K562 (cell line): Measurements from ENCODE around the gene SLC10A4. TPM values are rescaled to one million over a fixed set of nuclear protein-coding genes. Genes with fewer than 3 reads are reported as not detected.
A peak's percentile ranks its signal among the peaks of the same experiment; 100 is the strongest.

Experiments
- CREB1 ChIP-seq, 2 experiments: sonication (generic) in 1 of 2; formaldehyde crosslinking in 1 of 2; IDR thresholded peaks; 2 replicates each; pipeline versions ENCODE4 v1.6.1 to v1.8.0; 2012 to 2022; ENCODE audit warnings: inconsistent platforms in 1 of 2, mild to moderate bottlenecking in 1 of 2, missing genetic modification reagents in 1 of 2, moderate library complexity in 1 of 2
- CTBP1 ChIP-seq: fragments of 450-650 bp; IDR thresholded peaks from 2 replicates; pipeline ENCODE4 v1.6.1; 2016; ENCODE audit warnings: borderline replicate concordance
- DPF2 ChIP-seq: fragments of 450-650 bp; IDR thresholded peaks from 2 replicates; pipeline ENCODE4 v1.6.1; 2016
- L3MBTL2 ChIP-seq: fragments of 450-650 bp; IDR thresholded peaks from 2 replicates; pipeline ENCODE4 v1.6.1; 2016; ENCODE audit warnings: mild to moderate bottlenecking, moderate library complexity
- MAZ ChIP-seq, 2 experiments: fragments of 450-650 bp in 1 of 2; sonication (generic) in 1 of 2; formaldehyde crosslinking; IDR thresholded peaks in 1 of 2; conservative IDR thresholded peaks in 1 of 2; 2 replicates each; pipeline versions ENCODE4 v1.4.0 to v1.5.0; 2020; ENCODE audit warnings: mild to moderate bottlenecking in 1 of 2, missing genetic modification reagents in 1 of 2
- NFYB ChIP-seq: IDR thresholded peaks from 2 replicates; pipeline ENCODE4 v1.6.1; 2011; ENCODE audit warnings: mild to moderate bottlenecking, moderate library complexity; ENCODE audit not compliant: insufficient read length; ENCODE audit errors: extremely low read depth
- RBM34 ChIP-seq: fragments of 200-400 bp; formaldehyde crosslinking; IDR thresholded peaks from 2 replicates; pipeline ENCODE4 v1.6.1; 2018; ENCODE audit warnings: low read length, borderline replicate concordance; ENCODE audit not compliant: insufficient read depth
- RNF2 ChIP-seq: sonication (generic); IDR thresholded peaks from 2 replicates; pipeline ENCODE4 v1.6.1; 2016
- ZNF583 ChIP-seq: fragments of 250-450 bp; sonication (Bioruptor Pico); IDR thresholded peaks from 2 replicates; pipeline ENCODE4 v1.4.0; 2020
- polyA plus RNA-seq, 8 experiments: library from polyadenylated mRNA; depleted of rRNA in 4 of 8; stranded (reverse) in 5 of 8; unstranded in 3 of 8; fragments of >200 nt; fragmentation: Nextera tagmentation in 2 of 8; fragmentation: Illumina TruSeq in 1 of 8; extraction: Ambion mirVana in 2 of 8; extraction: Trizol in 1 of 8; gene quantifications; 2 replicates each; pipeline versions ENCODE4 v1.2.1 to v1.2.3, GENCODE V29; 2011 to 2014; ENCODE audit warnings: inconsistent platforms in 1 of 8, missing spikeins in 1 of 8
- total RNA-seq, 7 experiments: library from RNA; depleted of rRNA in 6 of 7; stranded (reverse); fragments of >200 nt in 6 of 7; fragmentation: Illumina TruSeq in 2 of 7; extraction: Trizol in 2 of 7; gene quantifications; 2 replicates each; pipeline versions ENCODE4 v1.2.1 to v1.2.3, GENCODE V29; 2011 to 2021; ENCODE audit warnings: low replicate concordance in 1 of 7
- TF ChIP-seq, protein P1 (sequence below): fragments of 450-650 bp; conservative IDR thresholded peaks from 2 replicates; pipeline ENCODE4 v1.6.1; 2016; ENCODE audit warnings: missing genetic modification characterization, low read depth, mild to moderate bottlenecking, missing compliant biosample characterization, moderate library complexity
- TF ChIP-seq, protein P2 (sequence below): fragments of 450-650 bp; IDR thresholded peaks from 2 replicates; pipeline ENCODE4 v1.6.1; 2016; ENCODE audit warnings: mild to moderate bottlenecking, moderate library complexity

SLC10A4 gene
- total and polyA plus RNA-seq, 9 of the 15 experiments (the other 6 are each of a cell fraction or from before 2014, with no cell fraction given), result 2.5 to 16.9 (median 9.3) TPM

DNA sequence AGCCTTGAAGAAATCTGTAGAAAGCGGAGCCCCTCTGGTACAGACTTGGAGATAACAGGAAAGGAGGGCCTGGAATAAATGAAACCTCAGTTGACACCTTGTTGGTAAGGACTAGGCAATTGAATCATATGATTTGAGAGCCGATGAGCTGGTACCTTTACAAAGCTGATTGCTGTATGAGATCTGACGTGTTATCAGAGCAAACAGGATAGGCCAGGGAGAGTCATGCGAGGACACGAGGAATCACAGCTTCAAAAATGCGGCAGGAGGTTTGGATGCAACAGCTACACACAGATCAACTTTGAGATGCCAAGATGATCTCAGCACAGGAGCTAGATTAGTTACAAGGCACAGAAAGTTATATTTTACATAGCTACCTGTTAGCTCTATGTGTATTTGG is 7.4 kb upstream of the SLC10A4 start (continued):
- peak; percentile 71 for TF ChIP-seq CTBP1
- TF ChIP-seq RNF2, result no peak
- no peak for TF ChIP-seq NFYB
- peak; percentile 82 for TF ChIP-seq L3MBTL2
- TF ChIP-seq MAZ (CRISPR knock-in tag; conservative IDR thresholded peaks at IDR 0.05 in 1 of 2, IDR thresholded peaks at IDR 0.05 in 1 of 2), result no peak
- 0 out of 2 replicates have a peak, but pooled peaks have one; percentile 19 for TF ChIP-seq CREB1 (IDR thresholded peaks at IDR 0.05)
- TF ChIP-seq CREB1 (CRISPR knock-in tag; IDR thresholded peaks at IDR 0.05), result no peak
- no peak for TF ChIP-seq ZNF583 (CRISPR knock-in tag)
- no peak for TF ChIP-seq RBM34
- TF ChIP-seq DPF2, result peak; percentile 41; the same call in 1 of the 2 replicates
- TF ChIP-seq, protein P1, sequence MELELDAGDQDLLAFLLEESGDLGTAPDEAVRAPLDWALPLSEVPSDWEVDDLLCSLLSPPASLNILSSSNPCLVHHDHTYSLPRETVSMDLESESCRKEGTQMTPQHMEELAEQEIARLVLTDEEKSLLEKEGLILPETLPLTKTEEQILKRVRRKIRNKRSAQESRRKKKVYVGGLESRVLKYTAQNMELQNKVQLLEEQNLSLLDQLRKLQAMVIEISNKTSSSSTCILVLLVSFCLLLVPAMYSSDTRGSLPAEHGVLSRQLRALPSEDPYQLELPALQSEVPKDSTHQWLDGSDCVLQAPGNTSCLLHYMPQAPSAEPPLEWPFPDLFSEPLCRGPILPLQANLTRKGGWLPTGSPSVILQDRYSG (tag), result 0 out of 2 replicates have a peak, but pooled peaks have one; percentile 9
- TF ChIP-seq, protein P2, sequence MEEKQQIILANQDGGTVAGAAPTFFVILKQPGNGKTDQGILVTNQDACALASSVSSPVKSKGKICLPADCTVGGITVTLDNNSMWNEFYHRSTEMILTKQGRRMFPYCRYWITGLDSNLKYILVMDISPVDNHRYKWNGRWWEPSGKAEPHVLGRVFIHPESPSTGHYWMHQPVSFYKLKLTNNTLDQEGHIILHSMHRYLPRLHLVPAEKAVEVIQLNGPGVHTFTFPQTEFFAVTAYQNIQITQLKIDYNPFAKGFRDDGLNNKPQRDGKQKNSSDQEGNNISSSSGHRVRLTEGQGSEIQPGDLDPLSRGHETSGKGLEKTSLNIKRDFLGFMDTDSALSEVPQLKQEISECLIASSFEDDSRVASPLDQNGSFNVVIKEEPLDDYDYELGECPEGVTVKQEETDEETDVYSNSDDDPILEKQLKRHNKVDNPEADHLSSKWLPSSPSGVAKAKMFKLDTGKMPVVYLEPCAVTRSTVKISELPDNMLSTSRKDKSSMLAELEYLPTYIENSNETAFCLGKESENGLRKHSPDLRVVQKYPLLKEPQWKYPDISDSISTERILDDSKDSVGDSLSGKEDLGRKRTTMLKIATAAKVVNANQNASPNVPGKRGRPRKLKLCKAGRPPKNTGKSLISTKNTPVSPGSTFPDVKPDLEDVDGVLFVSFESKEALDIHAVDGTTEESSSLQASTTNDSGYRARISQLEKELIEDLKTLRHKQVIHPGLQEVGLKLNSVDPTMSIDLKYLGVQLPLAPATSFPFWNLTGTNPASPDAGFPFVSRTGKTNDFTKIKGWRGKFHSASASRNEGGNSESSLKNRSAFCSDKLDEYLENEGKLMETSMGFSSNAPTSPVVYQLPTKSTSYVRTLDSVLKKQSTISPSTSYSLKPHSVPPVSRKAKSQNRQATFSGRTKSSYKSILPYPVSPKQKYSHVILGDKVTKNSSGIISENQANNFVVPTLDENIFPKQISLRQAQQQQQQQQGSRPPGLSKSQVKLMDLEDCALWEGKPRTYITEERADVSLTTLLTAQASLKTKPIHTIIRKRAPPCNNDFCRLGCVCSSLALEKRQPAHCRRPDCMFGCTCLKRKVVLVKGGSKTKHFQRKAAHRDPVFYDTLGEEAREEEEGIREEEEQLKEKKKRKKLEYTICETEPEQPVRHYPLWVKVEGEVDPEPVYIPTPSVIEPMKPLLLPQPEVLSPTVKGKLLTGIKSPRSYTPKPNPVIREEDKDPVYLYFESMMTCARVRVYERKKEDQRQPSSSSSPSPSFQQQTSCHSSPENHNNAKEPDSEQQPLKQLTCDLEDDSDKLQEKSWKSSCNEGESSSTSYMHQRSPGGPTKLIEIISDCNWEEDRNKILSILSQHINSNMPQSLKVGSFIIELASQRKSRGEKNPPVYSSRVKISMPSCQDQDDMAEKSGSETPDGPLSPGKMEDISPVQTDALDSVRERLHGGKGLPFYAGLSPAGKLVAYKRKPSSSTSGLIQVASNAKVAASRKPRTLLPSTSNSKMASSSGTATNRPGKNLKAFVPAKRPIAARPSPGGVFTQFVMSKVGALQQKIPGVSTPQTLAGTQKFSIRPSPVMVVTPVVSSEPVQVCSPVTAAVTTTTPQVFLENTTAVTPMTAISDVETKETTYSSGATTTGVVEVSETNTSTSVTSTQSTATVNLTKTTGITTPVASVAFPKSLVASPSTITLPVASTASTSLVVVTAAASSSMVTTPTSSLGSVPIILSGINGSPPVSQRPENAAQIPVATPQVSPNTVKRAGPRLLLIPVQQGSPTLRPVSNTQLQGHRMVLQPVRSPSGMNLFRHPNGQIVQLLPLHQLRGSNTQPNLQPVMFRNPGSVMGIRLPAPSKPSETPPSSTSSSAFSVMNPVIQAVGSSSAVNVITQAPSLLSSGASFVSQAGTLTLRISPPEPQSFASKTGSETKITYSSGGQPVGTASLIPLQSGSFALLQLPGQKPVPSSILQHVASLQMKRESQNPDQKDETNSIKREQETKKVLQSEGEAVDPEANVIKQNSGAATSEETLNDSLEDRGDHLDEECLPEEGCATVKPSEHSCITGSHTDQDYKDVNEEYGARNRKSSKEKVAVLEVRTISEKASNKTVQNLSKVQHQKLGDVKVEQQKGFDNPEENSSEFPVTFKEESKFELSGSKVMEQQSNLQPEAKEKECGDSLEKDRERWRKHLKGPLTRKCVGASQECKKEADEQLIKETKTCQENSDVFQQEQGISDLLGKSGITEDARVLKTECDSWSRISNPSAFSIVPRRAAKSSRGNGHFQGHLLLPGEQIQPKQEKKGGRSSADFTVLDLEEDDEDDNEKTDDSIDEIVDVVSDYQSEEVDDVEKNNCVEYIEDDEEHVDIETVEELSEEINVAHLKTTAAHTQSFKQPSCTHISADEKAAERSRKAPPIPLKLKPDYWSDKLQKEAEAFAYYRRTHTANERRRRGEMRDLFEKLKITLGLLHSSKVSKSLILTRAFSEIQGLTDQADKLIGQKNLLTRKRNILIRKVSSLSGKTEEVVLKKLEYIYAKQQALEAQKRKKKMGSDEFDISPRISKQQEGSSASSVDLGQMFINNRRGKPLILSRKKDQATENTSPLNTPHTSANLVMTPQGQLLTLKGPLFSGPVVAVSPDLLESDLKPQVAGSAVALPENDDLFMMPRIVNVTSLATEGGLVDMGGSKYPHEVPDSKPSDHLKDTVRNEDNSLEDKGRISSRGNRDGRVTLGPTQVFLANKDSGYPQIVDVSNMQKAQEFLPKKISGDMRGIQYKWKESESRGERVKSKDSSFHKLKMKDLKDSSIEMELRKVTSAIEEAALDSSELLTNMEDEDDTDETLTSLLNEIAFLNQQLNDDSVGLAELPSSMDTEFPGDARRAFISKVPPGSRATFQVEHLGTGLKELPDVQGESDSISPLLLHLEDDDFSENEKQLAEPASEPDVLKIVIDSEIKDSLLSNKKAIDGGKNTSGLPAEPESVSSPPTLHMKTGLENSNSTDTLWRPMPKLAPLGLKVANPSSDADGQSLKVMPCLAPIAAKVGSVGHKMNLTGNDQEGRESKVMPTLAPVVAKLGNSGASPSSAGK, result peak; percentile 61; the same call in 1 of the 2 replicates
